ENCODE measurements around the gene BCKDHB.

DNA sequence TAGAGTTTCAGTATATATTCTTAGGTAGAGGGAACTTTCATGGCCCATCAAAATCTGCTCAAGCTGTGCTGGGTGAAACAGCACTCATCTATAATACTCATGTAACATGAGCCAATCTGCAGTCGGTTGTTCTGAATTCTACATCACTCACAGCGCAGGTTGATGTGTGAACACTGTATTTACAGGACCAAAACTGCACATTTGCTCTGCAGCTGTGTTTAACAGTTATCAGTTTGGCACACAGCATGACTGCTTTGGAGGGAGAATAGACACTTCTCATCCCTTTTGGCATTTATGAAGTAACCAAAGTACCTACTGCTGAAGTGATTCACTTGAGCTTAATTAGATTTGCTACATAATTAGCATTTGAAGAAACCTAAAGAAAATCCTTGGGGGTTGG is 225.1 kb downstream of the BCKDHB start:
- TF ChIP-seq, protein P1, sequence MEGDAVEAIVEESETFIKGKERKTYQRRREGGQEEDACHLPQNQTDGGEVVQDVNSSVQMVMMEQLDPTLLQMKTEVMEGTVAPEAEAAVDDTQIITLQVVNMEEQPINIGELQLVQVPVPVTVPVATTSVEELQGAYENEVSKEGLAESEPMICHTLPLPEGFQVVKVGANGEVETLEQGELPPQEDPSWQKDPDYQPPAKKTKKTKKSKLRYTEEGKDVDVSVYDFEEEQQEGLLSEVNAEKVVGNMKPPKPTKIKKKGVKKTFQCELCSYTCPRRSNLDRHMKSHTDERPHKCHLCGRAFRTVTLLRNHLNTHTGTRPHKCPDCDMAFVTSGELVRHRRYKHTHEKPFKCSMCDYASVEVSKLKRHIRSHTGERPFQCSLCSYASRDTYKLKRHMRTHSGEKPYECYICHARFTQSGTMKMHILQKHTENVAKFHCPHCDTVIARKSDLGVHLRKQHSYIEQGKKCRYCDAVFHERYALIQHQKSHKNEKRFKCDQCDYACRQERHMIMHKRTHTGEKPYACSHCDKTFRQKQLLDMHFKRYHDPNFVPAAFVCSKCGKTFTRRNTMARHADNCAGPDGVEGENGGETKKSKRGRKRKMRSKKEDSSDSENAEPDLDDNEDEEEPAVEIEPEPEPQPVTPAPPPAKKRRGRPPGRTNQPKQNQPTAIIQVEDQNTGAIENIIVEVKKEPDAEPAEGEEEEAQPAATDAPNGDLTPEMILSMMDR (optimal IDR thresholded peaks at IDR 0.05 in 1 of 3, IDR thresholded peaks at IDR 0.05 in 1 of 3, conservative IDR thresholded peaks at IDR 0.05 in 1 of 3; ENCODE audit: extremely low read depth in 1 of 3, insufficient read depth in 2 of 3, low read length in 3 of 3) = no peak
- TF ChIP-seq EZH2 (IDR thresholded peaks at IDR 0.05; ENCODE audit: low read length) = no peak
